ENCODE results near the gene LAMA3. TPM values are rescaled to one million over a fixed set of nuclear protein-coding genes. Genes with fewer than 3 reads are reported as not detected.
A peak's percentile ranks its signal among the peaks of the same experiment; 100 is the strongest.

Gene LAMA3
- total RNA-seq, 3 donors from 2014 or later (not counting 1 experiment from before 2014, with no cell fraction given): not detected

GRCh38 chr18:23689616-23690504 lies 607 bp downstream of the LAMA3 start:
- ATAC-seq: peak; percentile 37 to 71 (median 40)
- TF ChIP-seq CTCF (IDR thresholded peaks at IDR 0.05): no peak
- H3K36me3 Mint-ChIP-seq: no peaks in the 10 kb centered on the region
- H3K4me3 Mint-ChIP-seq: peak overlapping the region; percentile 25
- Histone ChIP-seq H3K27ac (ENCODE audit: low read length) (no peak overlapping the region), H3K4me1 (ENCODE audit: control insufficient read depth, insufficient read depth, low read length) (peaks cover 16% of the 10 kb centered on the region), H3K36me3 (ENCODE audit: control insufficient read depth, insufficient read depth, low read length) (no peaks in the 10 kb centered on the region), H3K4me3 (ENCODE audit: low read length) (no peak overlapping the region), H3K27me3 (ENCODE audit: control insufficient read depth, insufficient read depth, low read length) (peaks cover 24% of the 10 kb centered on the region), H3K9me3 (ENCODE audit: control insufficient read depth, insufficient read depth, low read length) (no peaks in the 10 kb centered on the region)
- intact Hi-C loops (cut with micrococcal nuclease): no loop called here
- H3K9me3 Mint-ChIP-seq: no peaks in the 10 kb centered on the region
- no peak overlapping the region for H3K27ac Mint-ChIP-seq
- peak in 1 of 2 donors; percentile 17 for DNase-seq
- H3K4me1 Mint-ChIP-seq: peaks cover 0 to 7% of the 10 kb centered on the region in 2 donors
- peaks cover 42 to 48% of the 10 kb centered on the region in 2 donors for H3K27me3 Mint-ChIP-seq (ENCODE audit: low read depth in 2 of 2)
- 3% methylated on average over 85 of the region's 85 CpGs for WGBS (ENCODE audit: insufficient coverage)

GRCh38 chr18:23690505-23691068 lies 1.3 kb downstream of the LAMA3 start:
- no peak overlapping the region for H3K27ac Mint-ChIP-seq
- no peaks in the 10 kb centered on the region for H3K9me3 ChIP-seq (ENCODE audit: control insufficient read depth, insufficient read depth, low read length)
- peaks cover 16% of the 10 kb centered on the region for H3K4me1 ChIP-seq (ENCODE audit: control insufficient read depth, insufficient read depth, low read length)
- no peak for DNase-seq
- 72% methylated on average over 16 of the region's 21 CpGs for WGBS (ENCODE audit: insufficient coverage)
- peaks cover 0 to 7% of the 10 kb centered on the region in 2 donors for H3K4me1 Mint-ChIP-seq
- no peak overlapping the region for H3K4me3 ChIP-seq (ENCODE audit: low read length)
- H3K27me3 ChIP-seq (ENCODE audit: control insufficient read depth, insufficient read depth, low read length): peaks cover 24% of the 10 kb centered on the region
- H3K9me3 Mint-ChIP-seq: no peaks in the 10 kb centered on the region
- TF ChIP-seq CTCF (IDR thresholded peaks at IDR 0.05): no peak
- no peaks in the 10 kb centered on the region for H3K36me3 Mint-ChIP-seq
- no peak for ATAC-seq
- no peaks in the 10 kb centered on the region for H3K36me3 ChIP-seq (ENCODE audit: control insufficient read depth, insufficient read depth, low read length)
- no peak overlapping the region for H3K27ac ChIP-seq (ENCODE audit: low read length)
- peak overlapping the region; percentile 25 for H3K4me3 Mint-ChIP-seq
- peaks cover 44 to 53% of the 10 kb centered on the region in 2 donors for H3K27me3 Mint-ChIP-seq (ENCODE audit: low read depth in 2 of 2)
- intact Hi-C loops (cut with micrococcal nuclease): no loop called here

- H3K36me3 Mint-ChIP-seq: no peaks in the 10 kb centered on the region
- no peak overlapping the region for H3K4me3 ChIP-seq (ENCODE audit: low read length)
- H3K9me3 Mint-ChIP-seq: no peaks in the 10 kb centered on the region
- 98% methylated on average over 2 of the region's 2 CpGs for WGBS (ENCODE audit: insufficient coverage)
- H3K36me3 ChIP-seq (ENCODE audit: control insufficient read depth, insufficient read depth, low read length): no peaks in the 10 kb centered on the region
- no peak for ATAC-seq
- intact Hi-C loops (cut with micrococcal nuclease): no loop called here
- no peak overlapping the region for H3K27ac Mint-ChIP-seq
- H3K27ac ChIP-seq (ENCODE audit: low read length): no peak overlapping the region
- peaks cover 13% of the 10 kb centered on the region for H3K27me3 ChIP-seq (ENCODE audit: control insufficient read depth, insufficient read depth, low read length)
- peaks cover 22 to 35% of the 10 kb centered on the region in 2 donors for H3K27me3 Mint-ChIP-seq (ENCODE audit: low read depth in 2 of 2)
- TF ChIP-seq CTCF (IDR thresholded peaks at IDR 0.05): no peak
- no peak for DNase-seq
- peaks cover 0 to 7% of the 10 kb centered on the region in 2 donors for H3K4me1 Mint-ChIP-seq
- peaks cover 14% of the 10 kb centered on the region for H3K4me1 ChIP-seq (ENCODE audit: control insufficient read depth, insufficient read depth, low read length)
- no peak overlapping the region for H3K4me3 Mint-ChIP-seq
- no peaks in the 10 kb centered on the region for H3K9me3 ChIP-seq (ENCODE audit: control insufficient read depth, insufficient read depth, low read length)
These were observed 4.6 kb downstream of the LAMA3 start for GRCh38 chr18:23693846-23694245.

Data from natural killer cell (primary cell).